Progenitor cell of endocrine pancreas (in vitro differentiated cells): ENCODE measurements around the gene HIGD1A. TPM values are rescaled to one million over a fixed set of nuclear protein-coding genes. Genes with fewer than 3 reads are reported as not detected.

Experiments used
- DNase-seq: peaks from one replicate; pipeline ENCODE4 v3.0.0; 2021; ENCODE audit warnings: low spot score; ENCODE audit not compliant: unreplicated experiment
- H3K27ac Mint-ChIP-seq: 2 replicates; pipeline ENCODE4 v1.8.0; 2021; ENCODE audit warnings: mild to moderate bottlenecking, moderate library complexity, mixed read lengths
- H3K27me3 Mint-ChIP-seq: 2 replicates; pipeline ENCODE4 v1.8.0; 2021; ENCODE audit warnings: mixed read lengths
- H3K36me3 Mint-ChIP-seq: 2 replicates; pipeline ENCODE4 v1.8.0; 2022; ENCODE audit warnings: mixed read lengths; ENCODE audit not compliant: insufficient read depth
- H3K4me1 Mint-ChIP-seq: 2 replicates; pipeline ENCODE4 v1.8.0; 2021; ENCODE audit warnings: low read depth, mixed read lengths
- H3K4me3 Mint-ChIP-seq: 2 replicates; pipeline ENCODE4 v1.8.0; 2021; ENCODE audit warnings: low read depth, mild to moderate bottlenecking, moderate library complexity, mixed read lengths
- H3K9me3 Mint-ChIP-seq: 2 replicates; pipeline ENCODE4 v1.8.0; 2021; ENCODE audit warnings: low read depth, mixed read lengths
- total RNA-seq: library from RNA; stranded (reverse); gene quantifications from 2 replicates; pipeline ENCODE4 v1.2.1, GENCODE V29; 2021
- TF ChIP-seq, protein P1 (sequence below): fragments of 200-600 bp; sonication (generic); IDR thresholded peaks from one replicate; pipeline ENCODE4 v1.5.0; 2021; ENCODE audit warnings: antibody characterized with exemption, mild to moderate bottlenecking; ENCODE audit not compliant: unreplicated experiment

HIGD1A gene
- total RNA-seq, 1 donor from 2014 or later, result 92.3 TPM

DNA sequence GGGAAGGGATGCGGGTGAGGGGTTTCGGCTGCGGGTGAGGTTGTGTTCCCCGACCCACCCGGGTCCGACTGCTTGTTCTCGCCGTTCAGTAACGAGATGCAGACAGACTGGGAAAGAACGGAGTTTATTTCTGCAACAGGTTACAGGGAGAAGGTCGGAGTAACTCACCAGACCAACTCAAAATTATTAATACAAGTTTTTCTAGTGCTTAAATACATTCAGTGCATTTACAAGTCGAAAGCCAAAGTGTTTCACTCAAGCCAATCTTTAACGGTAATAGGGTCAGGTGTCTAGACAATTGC, 492 bp upstream of the HIGD1A start:
- Mint-ChIP-seq H3K9me3 (no peaks in the 10 kb centered on the region), H3K27me3 (no peaks in the 10 kb centered on the region), H3K4me1 (peaks cover 41% of the 10 kb centered on the region), H3K36me3 (peaks cover 4% of the 10 kb centered on the region), H3K27ac (peak overlapping the region; percentile 99), H3K4me3 (peak overlapping the region; percentile 95)
- TF ChIP-seq, protein P1, sequence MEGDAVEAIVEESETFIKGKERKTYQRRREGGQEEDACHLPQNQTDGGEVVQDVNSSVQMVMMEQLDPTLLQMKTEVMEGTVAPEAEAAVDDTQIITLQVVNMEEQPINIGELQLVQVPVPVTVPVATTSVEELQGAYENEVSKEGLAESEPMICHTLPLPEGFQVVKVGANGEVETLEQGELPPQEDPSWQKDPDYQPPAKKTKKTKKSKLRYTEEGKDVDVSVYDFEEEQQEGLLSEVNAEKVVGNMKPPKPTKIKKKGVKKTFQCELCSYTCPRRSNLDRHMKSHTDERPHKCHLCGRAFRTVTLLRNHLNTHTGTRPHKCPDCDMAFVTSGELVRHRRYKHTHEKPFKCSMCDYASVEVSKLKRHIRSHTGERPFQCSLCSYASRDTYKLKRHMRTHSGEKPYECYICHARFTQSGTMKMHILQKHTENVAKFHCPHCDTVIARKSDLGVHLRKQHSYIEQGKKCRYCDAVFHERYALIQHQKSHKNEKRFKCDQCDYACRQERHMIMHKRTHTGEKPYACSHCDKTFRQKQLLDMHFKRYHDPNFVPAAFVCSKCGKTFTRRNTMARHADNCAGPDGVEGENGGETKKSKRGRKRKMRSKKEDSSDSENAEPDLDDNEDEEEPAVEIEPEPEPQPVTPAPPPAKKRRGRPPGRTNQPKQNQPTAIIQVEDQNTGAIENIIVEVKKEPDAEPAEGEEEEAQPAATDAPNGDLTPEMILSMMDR, result no peak
- DNase-seq, result no peak

DNA sequence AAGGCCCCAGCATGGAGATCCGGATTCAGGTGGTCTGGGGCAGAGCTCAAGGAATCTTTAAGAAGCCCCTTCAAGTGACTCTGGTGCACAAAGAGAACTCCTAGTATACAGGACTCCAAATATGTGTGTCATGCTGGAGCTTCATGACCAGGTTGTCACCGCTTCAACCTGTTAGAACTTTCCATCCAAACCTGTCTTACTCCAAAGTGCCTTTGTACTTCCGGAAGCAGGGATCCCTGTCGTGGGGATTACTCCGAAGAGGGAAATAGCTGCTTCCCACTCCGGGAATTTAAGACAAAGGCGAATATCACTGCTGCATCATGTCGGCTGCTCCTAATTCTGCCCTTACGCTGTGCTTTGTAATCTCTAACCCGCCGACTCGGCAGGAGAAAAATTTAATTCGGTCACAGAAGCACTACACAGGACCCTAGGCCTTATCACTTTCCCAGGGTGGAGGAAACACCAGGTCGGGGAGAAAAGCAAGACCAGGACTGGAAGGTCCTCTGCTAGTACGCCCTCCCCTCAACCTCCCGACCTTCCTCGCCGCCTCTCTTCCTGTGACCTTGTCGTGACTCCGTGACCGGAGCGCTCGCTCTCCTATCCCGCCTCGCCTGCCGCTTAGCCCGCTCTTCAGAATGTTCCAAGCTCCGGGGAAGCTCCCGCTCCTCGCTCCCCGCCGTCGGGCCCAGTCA, 730 bp downstream of the HIGD1A start:
- Mint-ChIP-seq H3K36me3 (peaks cover 4% of the 10 kb centered on the region), H3K27me3 (no peaks in the 10 kb centered on the region), H3K4me3 (peak overlapping the region; percentile 95), H3K9me3 (no peaks in the 10 kb centered on the region), H3K4me1 (peaks cover 43% of the 10 kb centered on the region), H3K27ac (peak overlapping the region; percentile 99)
- TF ChIP-seq, protein P1, result no peak
- DNase-seq, result peak; percentile 33

DNA sequence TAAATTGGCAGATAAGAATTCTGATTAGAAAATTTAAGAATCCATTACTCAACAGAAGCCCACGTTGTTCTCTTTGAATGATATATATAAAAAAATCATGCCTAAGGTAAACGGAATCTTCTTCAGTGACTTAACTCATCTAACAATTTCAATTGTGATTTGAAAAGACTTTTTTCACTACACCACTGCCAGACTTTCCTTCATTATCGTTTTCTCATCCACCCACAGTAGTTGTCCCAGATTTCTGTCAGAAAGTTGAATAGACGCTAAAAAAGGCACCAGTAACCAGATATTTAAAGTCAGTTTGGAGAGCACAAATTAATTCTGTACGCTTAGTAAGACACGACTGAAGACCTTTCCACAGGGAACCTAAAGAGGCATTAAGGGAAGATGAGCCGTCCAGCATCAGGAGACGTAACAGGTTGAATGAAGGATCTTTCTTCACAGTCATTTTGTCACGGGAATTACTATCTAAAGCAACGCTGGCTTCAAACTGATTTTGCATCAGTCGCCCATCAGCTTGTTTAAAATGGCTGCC, 1.3 kb downstream of the HIGD1A start:
- Mint-ChIP-seq H3K27me3 (no peaks in the 10 kb centered on the region), H3K36me3 (peaks cover 4% of the 10 kb centered on the region), H3K27ac (peak overlapping the region; percentile 99), H3K4me3 (peak overlapping the region; percentile 95), H3K4me1 (peaks cover 43% of the 10 kb centered on the region), H3K9me3 (no peaks in the 10 kb centered on the region)
- TF ChIP-seq, protein P1, result no peak
- DNase-seq, result no peak

DNA sequence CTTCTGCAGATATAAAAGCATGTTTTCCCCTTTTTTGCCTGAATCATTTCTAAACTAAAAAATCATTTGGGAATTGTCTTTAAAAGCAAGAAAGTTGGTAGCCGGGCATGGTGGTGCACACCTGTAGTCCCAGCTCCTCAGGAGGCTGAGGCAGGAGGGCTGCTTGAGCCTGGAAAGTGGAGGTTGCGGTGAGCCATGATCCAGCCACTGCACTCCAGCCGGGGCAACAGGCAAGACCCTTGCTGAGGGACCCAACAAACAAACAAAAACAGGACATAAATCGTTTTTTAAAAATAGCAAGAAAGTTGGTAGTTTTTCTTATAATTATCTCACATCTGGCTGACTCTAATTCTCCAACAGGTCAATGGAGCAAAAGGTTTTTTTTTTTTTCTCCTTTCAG, 2.5 kb downstream of the HIGD1A start:
- DNase-seq, result no peak
- Mint-ChIP-seq H3K36me3 (peaks cover 4% of the 10 kb centered on the region), H3K27me3 (no peaks in the 10 kb centered on the region), H3K4me1 (peaks cover 43% of the 10 kb centered on the region), H3K4me3 (no peak overlapping the region), H3K27ac (no peak overlapping the region), H3K9me3 (no peaks in the 10 kb centered on the region)
- TF ChIP-seq, protein P1, result no peak

- TF ChIP-seq, protein P1, result no peak
- Mint-ChIP-seq H3K9me3 (no peaks in the 10 kb centered on the region), H3K4me3 (no peak overlapping the region)
Measured at GRCh38 chr3:42801048-42801620, 3.2 kb downstream of the HIGD1A start.

More at GRCh38 chr3:42801048-42801620, 3.2 kb downstream of the HIGD1A start:
- Mint-ChIP-seq H3K4me1 (peaks cover 44% of the 10 kb centered on the region), H3K27me3 (no peaks in the 10 kb centered on the region), H3K36me3 (peaks cover 6% of the 10 kb centered on the region), H3K27ac (peak overlapping the region; percentile 38)
- DNase-seq, result no peak
